RWPE1 (cell line): ENCODE measurements around the gene ETV5.

Experiments
- CTCF ChIA-PET: fragments of 350-600 bp; sonication (Branson Sonifier 250); formaldehyde crosslinking; extraction: SDS; loops from one replicate; lab custom pipeline; 2021; lab: Yijun Ruan, JAX
- POLR2A ChIA-PET: fragments of 400-600 bp; formaldehyde crosslinking; extraction: SDS; loops from one replicate; lab custom pipeline; 2020; ENCODE audit warnings: antibody characterized with exemption; ENCODE audit not compliant: low non-redundant PET; lab: Yijun Ruan, JAX
- DNase-seq: peaks from one replicate; pipeline ENCODE4 v3.0.0; 2012; ENCODE audit warnings: low spot score
- H3K27ac ChIP-seq: fragments of 450-650 bp; 2 replicates; pipeline ENCODE4 v1.5.1; 2017
- CTCF ChIP-seq: fragments of 450-650 bp; conservative IDR thresholded peaks from 2 replicates; pipeline ENCODE4 v1.5.1; 2017; ENCODE audit warnings: low read depth, mild to moderate bottlenecking

ETV5 gene

GRCh38 chr3:186118692-186119091 is 9.8 kb upstream of the ETV5 start:
- ChIA-PET CTCF (no interaction called here), POLR2A (no interaction called here)
- TF ChIP-seq CTCF, result no peak
- H3K27ac ChIP-seq, result no peak overlapping the region
- no peak for DNase-seq

DNA sequence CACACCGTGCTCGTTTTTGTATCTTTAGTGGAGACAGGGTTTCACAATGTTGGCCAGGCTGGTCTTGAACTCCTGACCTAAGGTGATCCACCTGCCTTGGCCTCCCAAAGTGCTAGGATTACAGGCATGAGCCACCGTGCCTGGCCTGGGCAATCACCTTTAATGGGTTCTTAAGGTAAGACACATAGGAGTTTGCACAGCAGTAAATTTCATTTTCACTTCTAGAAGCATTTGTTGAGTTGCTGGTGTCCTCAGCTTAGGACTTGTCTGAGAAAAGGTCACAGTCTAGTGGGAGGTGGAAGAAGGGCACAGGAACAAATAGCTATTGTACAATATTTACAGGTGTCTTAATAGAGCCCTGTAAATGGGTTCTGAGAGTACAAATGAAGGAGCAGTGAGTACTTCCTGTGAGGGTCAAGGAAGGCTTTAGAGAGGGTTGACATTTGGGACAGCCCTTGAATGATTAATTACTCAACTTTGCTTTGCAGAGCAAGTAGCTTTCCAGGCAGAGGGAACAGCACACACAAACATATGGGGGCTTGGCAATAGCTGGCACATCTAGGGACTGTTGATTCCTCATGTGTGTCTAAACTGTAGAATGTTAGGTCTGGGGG is 8.7 kb upstream of the ETV5 start:
- TF ChIP-seq CTCF, result no peak
- ChIA-PET CTCF (interaction anchor here (0.7 kb wide), 1 partner anchor 401 kb away, joined by 3 read pairs; no protein-coding TSS in a partner anchor), POLR2A (no interaction called here)
- no peak overlapping the region for H3K27ac ChIP-seq
- DNase-seq, result no peak

DNA sequence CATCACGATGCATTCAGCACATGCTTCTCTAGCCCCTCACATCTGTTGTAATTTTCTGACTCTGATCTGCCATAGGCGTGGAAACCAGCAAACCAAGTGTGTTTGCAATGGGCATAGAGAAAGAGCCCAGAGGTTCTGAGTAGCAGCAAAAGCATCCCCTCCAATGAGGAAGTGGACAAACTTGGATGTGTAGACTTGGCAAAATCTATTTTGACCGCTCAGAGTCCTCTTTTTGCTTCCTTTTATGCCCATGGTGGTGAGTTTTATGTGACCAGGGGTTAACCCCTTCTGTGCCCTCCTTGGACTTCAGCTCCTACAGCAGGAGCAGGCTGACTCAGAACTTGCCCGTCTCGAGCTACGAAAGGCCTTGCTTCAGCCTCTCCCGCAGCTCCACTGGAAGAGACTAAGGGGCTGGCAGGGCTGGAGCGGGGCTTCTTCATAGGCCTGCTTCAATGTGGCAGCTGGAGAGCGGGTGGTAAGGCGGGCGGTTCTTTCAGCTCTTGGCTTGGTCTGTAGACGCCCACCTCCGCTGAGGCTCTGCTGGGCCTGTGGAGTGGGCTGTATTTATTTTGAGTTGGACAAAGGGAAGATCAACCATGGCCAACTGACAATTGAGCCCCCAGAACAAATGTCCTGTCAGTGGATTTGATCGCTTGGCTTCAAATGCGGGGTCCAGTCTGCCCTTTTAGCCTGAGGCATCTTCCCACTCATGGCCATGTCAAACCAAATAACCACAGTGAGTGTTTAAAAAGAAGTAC is 6.5 kb upstream of the ETV5 start:
- POLR2A ChIA-PET, result no interaction called here
- H3K27ac ChIP-seq, result no peak overlapping the region
- CTCF ChIA-PET, result no interaction called here
- DNase-seq, result no peak
- TF ChIP-seq CTCF, result no peak

- TF ChIP-seq CTCF, result no peak
- ChIA-PET POLR2A (no interaction called here), CTCF (interaction anchor here (0.6 kb wide), 1 partner anchor 84 kb away, joined by 3 read pairs; no protein-coding TSS in a partner anchor)
- H3K27ac ChIP-seq, result no peak overlapping the region
- no peak for DNase-seq
These were observed 2.4 kb upstream of the ETV5 start for GRCh38 chr3:186110975-186111974.

DNA sequence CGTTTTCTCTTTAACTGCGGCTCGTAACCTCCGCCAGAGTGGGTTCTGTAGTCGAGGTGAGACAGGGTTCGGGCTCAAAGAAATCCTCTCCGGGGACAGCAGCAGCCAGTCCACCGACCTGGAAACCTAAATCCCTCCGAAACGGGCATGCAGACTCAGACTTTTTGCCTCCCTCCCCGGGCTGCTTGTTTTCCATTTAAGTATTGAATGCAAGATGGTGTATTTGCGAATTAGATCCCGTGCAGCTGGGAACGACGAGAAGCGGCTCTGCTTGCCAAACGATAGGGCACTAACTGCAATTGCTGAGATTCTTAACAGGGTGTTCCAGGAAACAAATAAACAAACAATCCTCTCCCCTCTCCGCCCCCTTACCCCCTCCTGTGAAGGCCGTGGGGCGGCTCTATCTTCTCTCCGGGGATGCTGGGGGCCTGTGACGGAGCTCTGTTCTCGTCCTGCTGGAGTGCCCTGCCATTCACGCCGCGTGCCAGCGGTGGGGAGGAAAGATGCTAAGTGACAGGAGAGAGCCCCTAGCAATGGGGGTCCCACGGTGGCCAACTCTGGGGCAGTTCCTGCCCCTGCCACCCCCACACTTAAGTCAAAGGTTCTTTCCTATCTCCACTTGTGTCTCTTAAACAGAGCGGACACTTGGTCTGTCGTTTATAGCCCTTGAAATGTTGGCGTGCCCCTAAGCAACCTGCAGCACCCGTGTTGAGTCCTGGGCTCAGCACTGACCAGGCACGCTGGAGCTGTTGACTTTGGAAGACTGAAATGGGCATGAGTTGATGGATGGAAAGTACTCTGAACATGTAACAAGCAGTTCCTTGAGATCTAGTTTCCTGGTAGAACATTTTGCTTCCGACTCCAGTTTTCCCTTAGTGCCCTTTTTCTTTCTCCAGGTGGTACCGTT is 1.3 kb upstream of the ETV5 start:
- ChIA-PET POLR2A (no interaction called here), CTCF (interaction anchor here (0.6 kb wide), 1 partner anchor 83 kb away, joined by 3 read pairs; no protein-coding TSS in a partner anchor)
- no peak for DNase-seq
- TF ChIP-seq CTCF, result no peak
- H3K27ac ChIP-seq, result peak overlapping the region; percentile 82
